K562 (cell line): ENCODE measurements around the gene TM9SF4. TPM values are rescaled to one million over a fixed set of nuclear protein-coding genes. Genes with fewer than 3 reads are reported as not detected.

ENCODE experiments used
- BHLHE40 ChIP-seq: IDR thresholded peaks from 2 replicates; pipeline ENCODE4 v1.6.1; 2011; ENCODE audit warnings: low read length, improper control_type of control experiment
- BRCA1 ChIP-seq, 2 experiments: fragments of 450-650 bp in 1 of 2; sonication (generic) in 1 of 2; formaldehyde crosslinking in 1 of 2; IDR thresholded peaks; 2 replicates each; pipeline versions ENCODE4 v1.5.0 to v1.6.1; 2017 to 2020; ENCODE audit warnings: mild to moderate bottlenecking in 1 of 2, missing genetic modification reagents in 1 of 2
- ELF2 ChIP-seq: fragments of 250-450 bp; sonication (Bioruptor Pico); IDR thresholded peaks from 2 replicates; pipeline ENCODE4 v1.5.0; 2021; ENCODE audit warnings: mild to moderate bottlenecking
- EP400 ChIP-seq: fragments of 450-650 bp; IDR thresholded peaks from 2 replicates; pipeline ENCODE4 v1.6.1; 2017; ENCODE audit warnings: antibody characterized with exemption, mild to moderate bottlenecking, moderate library complexity
- FOXJ2 ChIP-seq: fragments of 200-800 bp; sonication (Bioruptor generic); IDR thresholded peaks from 2 replicates; pipeline ENCODE4 v1.6.1; 2016; ENCODE audit warnings: missing genetic modification characterization, missing compliant biosample characterization
- HOXB6 ChIP-seq: fragments of 250-450 bp; sonication (Bioruptor Pico); IDR thresholded peaks from 2 replicates; pipeline ENCODE4 v1.5.1; 2022; ENCODE audit warnings: mild to moderate bottlenecking, borderline replicate concordance
- ILF3 ChIP-seq: fragments of 450-650 bp; IDR thresholded peaks from 2 replicates; pipeline ENCODE4 v1.6.1; 2018; ENCODE audit warnings: antibody characterized with exemption, mild to moderate bottlenecking, moderate library complexity, borderline replicate concordance
- MAZ ChIP-seq, 2 experiments: fragments of 450-650 bp in 1 of 2; sonication (generic) in 1 of 2; formaldehyde crosslinking; IDR thresholded peaks in 1 of 2; conservative IDR thresholded peaks in 1 of 2; 2 replicates each; pipeline versions ENCODE4 v1.4.0 to v1.5.0; 2020; ENCODE audit warnings: mild to moderate bottlenecking in 1 of 2, missing genetic modification reagents in 1 of 2
- MCM3 ChIP-seq: fragments of 450-650 bp; IDR thresholded peaks from 2 replicates; pipeline ENCODE4 v1.6.1; 2016
- MEIS2 ChIP-seq: fragments of 450-650 bp; IDR thresholded peaks from 2 replicates; pipeline ENCODE4 v1.6.1; 2014; ENCODE audit warnings: mild to moderate bottlenecking; ENCODE audit not compliant: partially characterized antibody
- NCOA1 ChIP-seq: fragments of 450-650 bp; IDR thresholded peaks from 2 replicates; pipeline ENCODE4 v1.6.1; 2016; ENCODE audit warnings: low read depth
- SLC30A9 ChIP-seq: fragments of 250-450 bp; sonication (Bioruptor Pico); IDR thresholded peaks from 2 replicates; pipeline ENCODE4 v1.8.0; 2022; ENCODE audit warnings: mild to moderate bottlenecking, moderate library complexity
- SMARCA5 ChIP-seq: fragments of 450-650 bp; IDR thresholded peaks from 2 replicates; pipeline ENCODE4 v1.6.1; 2016
- SMARCB1 ChIP-seq: IDR thresholded peaks from 2 replicates; pipeline ENCODE4 v1.6.1; 2011; ENCODE audit warnings: improper control_type of control experiment, low read depth; ENCODE audit not compliant: insufficient read length
- SMC3 ChIP-seq: conservative IDR thresholded peaks from 2 replicates; pipeline ENCODE4 v1.6.1; 2011; ENCODE audit warnings: low read depth, low read length, improper control_type of control experiment; ENCODE audit not compliant: insufficient read depth
- SRSF9 ChIP-seq: fragments of 200-400 bp; formaldehyde crosslinking; IDR thresholded peaks from 2 replicates; pipeline ENCODE4 v1.6.1; 2017; ENCODE audit warnings: low read depth, low read length, borderline replicate concordance
- ZNF431 ChIP-seq: sonication (generic); formaldehyde crosslinking; IDR thresholded peaks from 2 replicates; pipeline ENCODE4 v1.8.0; 2022; ENCODE audit warnings: mild to moderate bottlenecking, missing genetic modification reagents
- ZNF785 ChIP-seq: fragments of 250-450 bp; sonication (Bioruptor Pico); IDR thresholded peaks from 2 replicates; pipeline ENCODE4 v1.4.0; 2020; ENCODE audit warnings: mild to moderate bottlenecking
- polyA plus RNA-seq, 8 experiments: library from polyadenylated mRNA; depleted of rRNA in 4 of 8; stranded (reverse) in 5 of 8; unstranded in 3 of 8; fragments of >200 nt; fragmentation: Nextera tagmentation in 2 of 8; fragmentation: Illumina TruSeq in 1 of 8; extraction: Ambion mirVana in 2 of 8; extraction: Trizol in 1 of 8; gene quantifications; 2 replicates each; pipeline versions ENCODE4 v1.2.1 to v1.2.3, GENCODE V29; 2011 to 2014; ENCODE audit warnings: inconsistent platforms in 1 of 8, missing spikeins in 1 of 8
- total RNA-seq, 7 experiments: library from RNA; depleted of rRNA in 6 of 7; stranded (reverse); fragments of >200 nt in 6 of 7; fragmentation: Illumina TruSeq in 2 of 7; extraction: Trizol in 2 of 7; gene quantifications; 2 replicates each; pipeline versions ENCODE4 v1.2.1 to v1.2.3, GENCODE V29; 2011 to 2021; ENCODE audit warnings: low replicate concordance in 1 of 7
- TF ChIP-seq, protein P1 (sequence below): IDR thresholded peaks from 2 replicates; pipeline ENCODE4 v1.6.1; 2011; ENCODE audit warnings: borderline replicate concordance, low read depth, mild to moderate bottlenecking, moderate library complexity, low read length; ENCODE audit not compliant: insufficient read depth, poor library complexity, severe bottlenecking
- TF ChIP-seq, protein P2 (sequence below): fragments of 200-800 bp; sonication (Bioruptor generic); IDR thresholded peaks from 2 replicates; pipeline ENCODE4 v1.6.1; 2017; ENCODE audit warnings: missing genetic modification characterization, missing compliant biosample characterization
- TF ChIP-seq, protein P3 (sequence below): fragments of 250-450 bp; sonication (Bioruptor Pico); IDR thresholded peaks from 2 replicates; pipeline ENCODE4 v1.5.0; 2021
- TF ChIP-seq, protein P4 (sequence below): sonication (generic); formaldehyde crosslinking; IDR thresholded peaks from 2 replicates; pipeline ENCODE4 v1.8.0; 2022; ENCODE audit warnings: mild to moderate bottlenecking, missing genetic modification reagents

The TM9SF4 gene
- total and polyA plus RNA-seq, 9 of the 15 experiments (the other 6 are each of a cell fraction or from before 2014, with no cell fraction given) = 14.5 to 46.3 (median 26.9) TPM

DNA sequence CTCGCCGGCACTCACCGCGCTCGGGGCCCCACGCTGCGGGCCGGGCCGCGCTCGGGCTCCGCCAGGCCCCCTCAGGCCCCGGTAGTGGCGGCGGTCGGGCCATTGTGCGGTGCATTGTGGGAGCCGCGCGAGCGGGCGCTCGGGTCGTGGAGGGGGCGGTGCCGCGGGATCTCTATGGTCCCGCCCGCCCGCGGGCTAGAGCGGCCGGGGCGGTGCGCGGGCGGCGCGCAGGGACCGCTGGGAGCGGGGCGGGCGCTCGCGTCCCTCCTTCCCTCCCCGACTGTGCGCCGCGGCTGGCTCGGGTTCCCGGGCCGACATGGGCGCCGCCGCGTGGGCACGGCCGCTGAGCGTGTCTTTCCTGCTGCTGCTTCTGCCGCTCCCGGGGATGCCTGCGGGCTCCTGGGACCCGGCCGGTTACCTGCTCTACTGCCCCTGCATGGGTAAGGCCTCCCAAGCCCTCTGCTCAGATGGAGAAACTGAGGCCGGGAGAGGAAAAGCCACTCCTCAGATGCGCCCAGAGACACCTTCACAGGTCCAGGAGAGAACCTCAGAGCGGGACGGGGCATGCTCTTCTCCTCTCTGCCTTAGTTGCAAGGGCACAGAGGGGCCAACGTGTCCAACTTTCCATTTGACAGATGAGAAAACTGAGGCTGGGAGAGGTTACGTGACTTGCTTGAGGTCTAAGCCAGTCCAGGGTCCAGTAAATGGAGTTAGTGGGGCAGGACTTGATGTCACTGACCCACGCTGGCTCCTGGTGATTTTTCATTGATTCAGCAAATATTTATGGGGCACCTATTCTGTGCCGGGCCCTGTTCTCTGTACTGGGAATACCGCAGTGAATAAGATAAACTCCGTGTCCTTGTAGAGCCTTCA is 98.3 kb downstream of the TM9SF4 start, which contains the start of the genes PLAGL2 and POFUT1 (continued):
- TF ChIP-seq, protein P1, sequence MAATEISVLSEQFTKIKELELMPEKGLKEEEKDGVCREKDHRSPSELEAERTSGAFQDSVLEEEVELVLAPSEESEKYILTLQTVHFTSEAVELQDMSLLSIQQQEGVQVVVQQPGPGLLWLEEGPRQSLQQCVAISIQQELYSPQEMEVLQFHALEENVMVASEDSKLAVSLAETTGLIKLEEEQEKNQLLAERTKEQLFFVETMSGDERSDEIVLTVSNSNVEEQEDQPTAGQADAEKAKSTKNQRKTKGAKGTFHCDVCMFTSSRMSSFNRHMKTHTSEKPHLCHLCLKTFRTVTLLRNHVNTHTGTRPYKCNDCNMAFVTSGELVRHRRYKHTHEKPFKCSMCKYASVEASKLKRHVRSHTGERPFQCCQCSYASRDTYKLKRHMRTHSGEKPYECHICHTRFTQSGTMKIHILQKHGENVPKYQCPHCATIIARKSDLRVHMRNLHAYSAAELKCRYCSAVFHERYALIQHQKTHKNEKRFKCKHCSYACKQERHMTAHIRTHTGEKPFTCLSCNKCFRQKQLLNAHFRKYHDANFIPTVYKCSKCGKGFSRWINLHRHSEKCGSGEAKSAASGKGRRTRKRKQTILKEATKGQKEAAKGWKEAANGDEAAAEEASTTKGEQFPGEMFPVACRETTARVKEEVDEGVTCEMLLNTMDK = peak; percentile 41
- no peak for TF ChIP-seq SRSF9
- TF ChIP-seq SLC30A9 (CRISPR knock-in tag) = no peak
- TF ChIP-seq MCM3 = no peak
- TF ChIP-seq ZNF785 (CRISPR knock-in tag) = no peak
- no peak for TF ChIP-seq ELF2 (CRISPR knock-in tag)
- TF ChIP-seq, protein P2, sequence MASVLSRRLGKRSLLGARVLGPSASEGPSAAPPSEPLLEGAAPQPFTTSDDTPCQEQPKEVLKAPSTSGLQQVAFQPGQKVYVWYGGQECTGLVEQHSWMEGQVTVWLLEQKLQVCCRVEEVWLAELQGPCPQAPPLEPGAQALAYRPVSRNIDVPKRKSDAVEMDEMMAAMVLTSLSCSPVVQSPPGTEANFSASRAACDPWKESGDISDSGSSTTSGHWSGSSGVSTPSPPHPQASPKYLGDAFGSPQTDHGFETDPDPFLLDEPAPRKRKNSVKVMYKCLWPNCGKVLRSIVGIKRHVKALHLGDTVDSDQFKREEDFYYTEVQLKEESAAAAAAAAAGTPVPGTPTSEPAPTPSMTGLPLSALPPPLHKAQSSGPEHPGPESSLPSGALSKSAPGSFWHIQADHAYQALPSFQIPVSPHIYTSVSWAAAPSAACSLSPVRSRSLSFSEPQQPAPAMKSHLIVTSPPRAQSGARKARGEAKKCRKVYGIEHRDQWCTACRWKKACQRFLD (CRISPR knock-in tag) = peak; percentile 43; the same call in 1 of the 2 replicates
- TF ChIP-seq SMARCB1 = no peak
- no peak for TF ChIP-seq NCOA1
- TF ChIP-seq SMC3 = no peak
- TF ChIP-seq EP400 = peak; percentile 86
- no peak for TF ChIP-seq HOXB6 (CRISPR knock-in tag)
- TF ChIP-seq BHLHE40 = no peak
- TF ChIP-seq ZNF431 (CRISPR knock-in tag) = no peak
- 0 out of 2 replicates have a peak, but pooled peaks have one; percentile 55 for TF ChIP-seq ILF3
- peak; percentile 23; the same call in 1 of the 2 replicates for TF ChIP-seq SMARCA5
- TF ChIP-seq, protein P3, sequence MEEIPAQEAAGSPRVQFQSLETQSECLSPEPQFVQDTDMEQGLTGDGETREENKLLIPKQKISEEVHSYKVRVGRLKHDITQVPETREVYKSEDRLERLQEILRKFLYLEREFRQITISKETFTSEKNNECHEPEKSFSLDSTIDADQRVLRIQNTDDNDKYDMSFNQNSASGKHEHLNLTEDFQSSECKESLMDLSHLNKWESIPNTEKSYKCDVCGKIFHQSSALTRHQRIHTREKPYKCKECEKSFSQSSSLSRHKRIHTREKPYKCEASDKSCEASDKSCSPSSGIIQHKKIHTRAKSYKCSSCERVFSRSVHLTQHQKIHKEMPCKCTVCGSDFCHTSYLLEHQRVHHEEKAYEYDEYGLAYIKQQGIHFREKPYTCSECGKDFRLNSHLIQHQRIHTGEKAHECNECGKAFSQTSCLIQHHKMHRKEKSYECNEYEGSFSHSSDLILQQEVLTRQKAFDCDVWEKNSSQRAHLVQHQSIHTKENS (CRISPR knock-in tag) = no peak
- TF ChIP-seq, protein P4, sequence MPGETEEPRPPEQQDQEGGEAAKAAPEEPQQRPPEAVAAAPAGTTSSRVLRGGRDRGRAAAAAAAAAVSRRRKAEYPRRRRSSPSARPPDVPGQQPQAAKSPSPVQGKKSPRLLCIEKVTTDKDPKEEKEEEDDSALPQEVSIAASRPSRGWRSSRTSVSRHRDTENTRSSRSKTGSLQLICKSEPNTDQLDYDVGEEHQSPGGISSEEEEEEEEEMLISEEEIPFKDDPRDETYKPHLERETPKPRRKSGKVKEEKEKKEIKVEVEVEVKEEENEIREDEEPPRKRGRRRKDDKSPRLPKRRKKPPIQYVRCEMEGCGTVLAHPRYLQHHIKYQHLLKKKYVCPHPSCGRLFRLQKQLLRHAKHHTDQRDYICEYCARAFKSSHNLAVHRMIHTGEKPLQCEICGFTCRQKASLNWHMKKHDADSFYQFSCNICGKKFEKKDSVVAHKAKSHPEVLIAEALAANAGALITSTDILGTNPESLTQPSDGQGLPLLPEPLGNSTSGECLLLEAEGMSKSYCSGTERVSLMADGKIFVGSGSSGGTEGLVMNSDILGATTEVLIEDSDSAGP (CRISPR knock-in tag) = no peak
- TF ChIP-seq FOXJ2 (tag) = no peak
- TF ChIP-seq MAZ (CRISPR knock-in tag; conservative IDR thresholded peaks at IDR 0.05 in 1 of 2, IDR thresholded peaks at IDR 0.05 in 1 of 2) = peak; percentile 53 to 90; a peak in 3 of 4 replicates
- no peak for TF ChIP-seq MEIS2
- no peak for TF ChIP-seq BRCA1 (IDR thresholded peaks at IDR 0.05)
- TF ChIP-seq BRCA1 (CRISPR knock-in tag; IDR thresholded peaks at IDR 0.05) = no peak
